ELF-1 (cell line): ENCODE data around the gene COLEC11.
"Not testable (repeated sequence)": the region's sequence is repeated elsewhere in the genome, so short reads cannot be mapped to it uniquely, and the experiment has no call there.

Experiments
- DNase-seq: peaks from one replicate; pipeline ENCODE4 v3.0.0-alpha.2; 2016; ENCODE audit warnings: low read depth, low spot score

The COLEC11 gene

GRCh38 chr2:3606028-3606369, 11.1 kb downstream of the COLEC11 start:
- no peak for DNase-seq

GRCh38 chr2:3606370-3607201, 11.7 kb downstream of the COLEC11 start:
- DNase-seq = no peak

GRCh38 chr2:3608373-3609278, 13.7 kb downstream of the COLEC11 start:
- no peak for DNase-seq

GRCh38 chr2:3609279-3609673, 14.4 kb downstream of the COLEC11 start:
- not testable (repeated sequence) for DNase-seq

GRCh38 chr2:3610415-3610814, 15.5 kb downstream of the COLEC11 start:
- DNase-seq = no peak

GRCh38 chr2:3610881-3611505, 16.1 kb downstream of the COLEC11 start:
- no peak for DNase-seq

GRCh38 chr2:3611589-3611988, 16.7 kb downstream of the COLEC11 start:
- DNase-seq = no peak

- no peak for DNase-seq
Measured at GRCh38 chr2:3612639-3613523, 18.0 kb downstream of the COLEC11 start.

GRCh38 chr2:3613524-3613905, 18.6 kb downstream of the COLEC11 start:
- no peak for DNase-seq

- not testable (repeated sequence) for DNase-seq
Measured at GRCh38 chr2:3614743-3615142, 19.8 kb downstream of the COLEC11 start.

GRCh38 chr2:3615541-3616200, 20.8 kb downstream of the COLEC11 start:
- DNase-seq = not testable (repeated sequence)

- DNase-seq = not testable (repeated sequence)
Measured at GRCh38 chr2:3616435-3617197, 21.7 kb downstream of the COLEC11 start.

GRCh38 chr2:3617198-3617890, 22.4 kb downstream of the COLEC11 start:
- no peak for DNase-seq

- DNase-seq = no peak
Measured at GRCh38 chr2:3618367-3618766, 23.5 kb downstream of the COLEC11 start.

- DNase-seq = no peak
Measured at GRCh38 chr2:3619033-3619432, 24.1 kb downstream of the COLEC11 start.

- not testable (repeated sequence) for DNase-seq
Measured at GRCh38 chr2:3619661-3620060, 24.7 kb downstream of the COLEC11 start.

GRCh38 chr2:3620834-3621233, 25.9 kb downstream of the COLEC11 start:
- no peak for DNase-seq

GRCh38 chr2:3622967-3623366, 28.1 kb downstream of the COLEC11 start:
- no peak for DNase-seq

- DNase-seq = no peak
Measured at GRCh38 chr2:3624059-3624794, 29.3 kb downstream of the COLEC11 start.
